Chondrocyte (in vitro differentiated cells): ENCODE measurements around the gene SUSD5. TPM values are rescaled to one million over a fixed set of nuclear protein-coding genes. Genes with fewer than 3 reads are reported as not detected.
"Not testable (repeated sequence)": the region's sequence is repeated elsewhere in the genome, so short reads cannot be mapped to it uniquely, and the experiment has no call there.

Source experiments
- DNase-seq: peaks from one replicate; pipeline ENCODE4 v3.0.0; 2021; ENCODE audit warnings: mixed read lengths, low spot score
- H3K27ac Mint-ChIP-seq: one replicate; pipeline ENCODE4 v1.8.0; 2021; ENCODE audit warnings: mild to moderate bottlenecking, moderate library complexity, mixed read lengths; ENCODE audit not compliant: unreplicated experiment
- H3K27me3 Mint-ChIP-seq: 2 replicates; pipeline ENCODE4 v1.8.0; 2021; ENCODE audit warnings: low read depth, mixed read lengths
- H3K36me3 Mint-ChIP-seq: 2 replicates; pipeline ENCODE4 v1.8.0; 2021; ENCODE audit warnings: low read depth, mixed read lengths
- H3K4me1 Mint-ChIP-seq: 2 replicates; pipeline ENCODE4 v1.8.0; 2021; ENCODE audit warnings: low read depth, mild to moderate bottlenecking, mixed read lengths
- H3K4me3 Mint-ChIP-seq: one replicate; pipeline ENCODE4 v1.8.0; 2021; ENCODE audit warnings: mild to moderate bottlenecking, moderate library complexity, mixed read lengths; ENCODE audit not compliant: unreplicated experiment
- H3K9me3 Mint-ChIP-seq: 2 replicates; pipeline ENCODE4 v1.8.0; 2021; ENCODE audit warnings: low read depth, mixed read lengths
- CTCF ChIP-seq: fragments of 200-600 bp; sonication (generic); IDR thresholded peaks from 2 replicates; pipeline ENCODE4 v1.5.0; 2021; ENCODE audit warnings: antibody characterized with exemption, mild to moderate bottlenecking, moderate library complexity
- total RNA-seq: library from RNA; stranded (reverse); gene quantifications from 3 replicates; pipeline ENCODE4 v1.2.1, GENCODE V29; 2021

Gene SUSD5
- total RNA-seq, 1 donor from 2014 or later, result 55.6 TPM

GRCh38 chr3:33186524-33187367 lies 31.9 kb downstream of the SUSD5 start:
- peaks cover 29% of the 10 kb centered on the region for H3K4me1 Mint-ChIP-seq
- H3K27me3 Mint-ChIP-seq, result no peaks in the 10 kb centered on the region
- peaks cover 16% of the 10 kb centered on the region for H3K9me3 Mint-ChIP-seq
- DNase-seq, result no peak
- TF ChIP-seq CTCF, result no peak
- H3K4me3 Mint-ChIP-seq, result no peak overlapping the region
- peak overlapping the region; percentile 60 for H3K27ac Mint-ChIP-seq
- H3K36me3 Mint-ChIP-seq, result peaks cover 7% of the 10 kb centered on the region

- no peak for TF ChIP-seq CTCF
- H3K36me3 Mint-ChIP-seq, result peaks cover 7% of the 10 kb centered on the region
- no peaks in the 10 kb centered on the region for H3K27me3 Mint-ChIP-seq
- DNase-seq, result no peak
- no peak overlapping the region for H3K4me3 Mint-ChIP-seq
- H3K4me1 Mint-ChIP-seq, result peaks cover 33% of the 10 kb centered on the region
- no peak overlapping the region for H3K27ac Mint-ChIP-seq
- peaks cover 16% of the 10 kb centered on the region for H3K9me3 Mint-ChIP-seq
Measured at GRCh38 chr3:33184863-33185262, 33.7 kb downstream of the SUSD5 start.

- not testable (repeated sequence) for H3K27ac Mint-ChIP-seq, H3K27me3 Mint-ChIP-seq, DNase-seq, H3K4me3 Mint-ChIP-seq
- Mint-ChIP-seq H3K36me3 (peaks cover 10% of the 10 kb centered on the region), H3K4me1 (peaks cover 19% of the 10 kb centered on the region), H3K9me3 (peaks cover 28% of the 10 kb centered on the region)
Measured at GRCh38 chr3:33181641-33182040, 37.0 kb downstream of the SUSD5 start.

GRCh38 chr3:33181229-33181628 lies 37.4 kb downstream of the SUSD5 start:
- no peaks in the 10 kb centered on the region for H3K27me3 Mint-ChIP-seq
- H3K4me3 Mint-ChIP-seq, result no peak overlapping the region
- peaks cover 28% of the 10 kb centered on the region for H3K9me3 Mint-ChIP-seq
- H3K4me1 Mint-ChIP-seq, result peaks cover 16% of the 10 kb centered on the region
- H3K36me3 Mint-ChIP-seq, result peaks cover 9% of the 10 kb centered on the region
- H3K27ac Mint-ChIP-seq, result no peak overlapping the region
- no peak for DNase-seq
- TF ChIP-seq CTCF, result no peak

- H3K4me3 Mint-ChIP-seq, result no peak overlapping the region
- H3K27me3 Mint-ChIP-seq, result no peaks in the 10 kb centered on the region
- peaks cover 7% of the 10 kb centered on the region for H3K4me1 Mint-ChIP-seq
- no peak for TF ChIP-seq CTCF
- H3K9me3 Mint-ChIP-seq, result peaks cover 28% of the 10 kb centered on the region
- H3K36me3 Mint-ChIP-seq, result peaks cover 11% of the 10 kb centered on the region
- no peak for DNase-seq
- no peak overlapping the region for H3K27ac Mint-ChIP-seq
Measured at GRCh38 chr3:33179132-33179531, 39.5 kb downstream of the SUSD5 start.
